8988T (cell line): ENCODE measurements around the gene SPHK2.
"Not testable (repeated sequence)": the region's sequence is repeated elsewhere in the genome, so short reads cannot be mapped to it uniquely, and the experiment has no call there.

ENCODE experiments used
- DNase-seq: peaks from one replicate; pipeline ENCODE4 v3.0.0; 2011

Gene SPHK2

GRCh38 chr19:48624791-48625723, 5.8 kb downstream of the SPHK2 start:
- DNase-seq, result no peak

GRCh38 chr19:48625891-48626327, 6.6 kb downstream of the SPHK2 start:
- DNase-seq, result no peak

GRCh38 chr19:48627201-48627864, 8.0 kb downstream of the SPHK2 start:
- DNase-seq, result no peak

GRCh38 chr19:48627865-48628314, 8.6 kb downstream of the SPHK2 start:
- no peak for DNase-seq

- no peak for DNase-seq
Observed at GRCh38 chr19:48628486-48629296, 9.4 kb downstream of the SPHK2 start.

GRCh38 chr19:48629297-48629598, 9.9 kb downstream of the SPHK2 start:
- no peak for DNase-seq

- no peak for DNase-seq
Observed at GRCh38 chr19:48629599-48630295, 10.4 kb downstream of the SPHK2 start.

- DNase-seq, result no peak
Observed at GRCh38 chr19:48630296-48631063, 11.2 kb downstream of the SPHK2 start.

GRCh38 chr19:48631225-48631624, 11.9 kb downstream of the SPHK2 start:
- no peak for DNase-seq

- not testable (repeated sequence) for DNase-seq
Observed at GRCh38 chr19:48632286-48632685, 13.0 kb downstream of the SPHK2 start.

- no peak for DNase-seq
Observed at GRCh38 chr19:48632692-48633147, 13.4 kb downstream of the SPHK2 start.

GRCh38 chr19:48633148-48634035, 14.1 kb downstream of the SPHK2 start:
- DNase-seq, result no peak

GRCh38 chr19:48634036-48634342, 14.7 kb downstream of the SPHK2 start:
- DNase-seq, result no peak

GRCh38 chr19:48634424-48635262, 15.3 kb downstream of the SPHK2 start:
- DNase-seq, result peak; percentile 87

- peak; percentile 74 for DNase-seq
Observed at GRCh38 chr19:48635263-48635965, 16.1 kb downstream of the SPHK2 start.

- DNase-seq, result no peak
Observed at GRCh38 chr19:48635966-48636858, 16.9 kb downstream of the SPHK2 start.

- DNase-seq, result peak; percentile 56
Observed at GRCh38 chr19:48636859-48637448, 17.6 kb downstream of the SPHK2 start, which contains the start of gene DBP. TSS of gene DBP (minus strand) at chr19:48637379. CDS start at chr19:48636994, 385 bp downstream.
